Right lobe of liver (tissue), 4 donors: ENCODE results near the gene RPS21.

ENCODE experiments used
- CTCF ChIP-seq, 4 donors: fragments of 200-600 bp in 3 of 4; fragments of 450-650 bp in 1 of 4; IDR thresholded peaks; one replicate each; pipeline versions ENCODE4 v1.5.1 to v1.8.0; 2016 to 2022; ENCODE audit warnings: antibody characterized with exemption in 4 of 4, mild to moderate bottlenecking in 2 of 4
- POLR2A ChIP-seq: fragments of 450-650 bp; IDR thresholded peaks from one replicate; pipeline ENCODE4 v1.6.1; 2017; ENCODE audit warnings: antibody characterized with exemption, mild to moderate bottlenecking
- donor health status: DM: no; HTN: no; CAD: no.
- donor health status: DM: no; HTN: no; CAD: no.
- donor health status: DM: no; HTN: yes; CAD: no.

- no peak for TF ChIP-seq CTCF (IDR thresholded peaks at IDR 0.05)
- TF ChIP-seq POLR2A, result no peak
Measured at GRCh38 chr20:62371588-62372041, 15.3 kb upstream of the RPS21 start.
